K562 (cell line): ENCODE data around the gene PLA2G2C.

ENCODE experiments used
- BMI1 ChIP-seq: fragments of 150-350 bp; IDR thresholded peaks from 2 replicates; pipeline ENCODE4 v1.6.1; 2014; ENCODE audit warnings: low read length
- CBFA2T2 ChIP-seq: fragments of 450-650 bp; conservative IDR thresholded peaks from 2 replicates; pipeline ENCODE4 v1.6.1; 2017; ENCODE audit warnings: mild to moderate bottlenecking
- CHCHD3 ChIP-seq: fragments of 250-450 bp; sonication (Bioruptor Pico); IDR thresholded peaks from 2 replicates; pipeline ENCODE4 v2.1.2; 2022; ENCODE audit warnings: mild to moderate bottlenecking
- CHD2 ChIP-seq: IDR thresholded peaks from 2 replicates; pipeline ENCODE4 v1.6.1; 2011; ENCODE audit warnings: low read depth, low read length
- ELF1 ChIP-seq: fragments of 200-800 bp; sonication (Bioruptor generic); IDR thresholded peaks from 2 replicates; pipeline ENCODE4 v1.6.1; 2016; ENCODE audit warnings: missing genetic modification characterization, missing compliant biosample characterization
- NFYB ChIP-seq: IDR thresholded peaks from 2 replicates; pipeline ENCODE4 v1.6.1; 2011; ENCODE audit warnings: mild to moderate bottlenecking, moderate library complexity; ENCODE audit not compliant: insufficient read length; ENCODE audit errors: extremely low read depth
- PRDM10 ChIP-seq: fragments of 450-650 bp; IDR thresholded peaks from 2 replicates; pipeline ENCODE4 v1.6.1; 2018; ENCODE audit not compliant: partially characterized antibody
- RAD21 ChIP-seq, 2 experiments: fragments of 250-450 bp in 1 of 2; fragments of 450-650 bp in 1 of 2; sonication (Bioruptor Pico) in 1 of 2; formaldehyde crosslinking in 1 of 2; IDR thresholded peaks in 1 of 2; conservative IDR thresholded peaks in 1 of 2; 2 replicates each; pipeline versions ENCODE4 v1.4.0 to v1.8.0; 2020 to 2022; ENCODE audit warnings: mild to moderate bottlenecking in 2 of 2, moderate library complexity in 1 of 2
- RBM39 ChIP-seq: fragments of 200-400 bp; formaldehyde crosslinking; optimal IDR thresholded peaks from 2 replicates; pipeline ENCODE3; 2018; ENCODE audit warnings: low read depth, low read length
- SIN3A ChIP-seq, 2 experiments: fragments of 150-350 bp in 1 of 2; IDR thresholded peaks; 2 replicates each; pipeline ENCODE4 v1.6.1; 2011 to 2016; ENCODE audit warnings: borderline replicate concordance in 2 of 2, low read depth in 2 of 2, low read length in 2 of 2, mild to moderate bottlenecking in 2 of 2, moderate library complexity in 2 of 2; ENCODE audit not compliant: control insufficient read depth in 1 of 2
- SIX5 ChIP-seq, 2 experiments: IDR thresholded peaks; 2 replicates each; pipeline ENCODE4 v1.6.1; 2011; ENCODE audit warnings: low read length in 2 of 2, borderline replicate concordance in 1 of 2, low read depth in 1 of 2, mild to moderate bottlenecking in 1 of 2, moderate library complexity in 1 of 2; ENCODE audit not compliant: insufficient read depth in 1 of 2
- SMAD1 ChIP-seq: fragments of 150-350 bp; IDR thresholded peaks from 2 replicates; pipeline ENCODE4 v1.6.1; 2014; ENCODE audit warnings: low read length, low read depth; ENCODE audit not compliant: partially characterized antibody
- SP1 ChIP-seq: sonication (generic); formaldehyde crosslinking; IDR thresholded peaks from 2 replicates; pipeline ENCODE4 v1.8.1; 2022; ENCODE audit warnings: mild to moderate bottlenecking, missing genetic modification reagents
- ZSCAN29 ChIP-seq: fragments of 450-650 bp; IDR thresholded peaks from 2 replicates; pipeline ENCODE4 v1.6.1; 2017

GRCh38 chr1:20233394-20233793 lies 47.1 kb upstream of the PLA2G2C start:
- no peak for TF ChIP-seq PRDM10
- TF ChIP-seq SMAD1: no peak
- TF ChIP-seq SIX5 (IDR thresholded peaks at IDR 0.05; ENCODE audit: borderline replicate concordance in 1 of 2, insufficient read depth in 1 of 2, low read depth in 1 of 2, low read length in 2 of 2): no peak
- TF ChIP-seq CHCHD3 (CRISPR knock-in tag): no peak
- no peak for TF ChIP-seq CBFA2T2
- no peak for TF ChIP-seq ZSCAN29
- no peak for TF ChIP-seq NFYB
- TF ChIP-seq SIN3A (IDR thresholded peaks at IDR 0.05; ENCODE audit: borderline replicate concordance in 2 of 2, control insufficient read depth in 1 of 2, low read depth in 2 of 2, low read length in 2 of 2): no peak
- no peak for TF ChIP-seq CHD2
- TF ChIP-seq ELF1 (tag): no peak
- no peak for TF ChIP-seq BMI1
- TF ChIP-seq RBM39: no peak
- TF ChIP-seq SP1 (CRISPR knock-in tag): no peak
- TF ChIP-seq RAD21 (CRISPR knock-in tag; conservative IDR thresholded peaks at IDR 0.05 in 1 of 2, IDR thresholded peaks at IDR 0.05 in 1 of 2): no peak
